GM23248 (cell line): ENCODE data around the gene ATE1. TPM values are rescaled to one million over a fixed set of nuclear protein-coding genes. Genes with fewer than 3 reads are reported as not detected.
A peak's percentile ranks its signal among the peaks of the same experiment; 100 is the strongest.

Experiments
- DNase-seq: peaks from one replicate; pipeline ENCODE4 v3.0.0-alpha.2; 2015
- H2AFZ ChIP-seq: fragments of 200-600 bp; sonication (generic); 2 replicates; pipeline ENCODE4 v1.6.1; 2016; ENCODE audit warnings: antibody characterized with exemption
- H3F3A ChIP-seq: fragments of 200-600 bp; sonication (generic); 2 replicates; pipeline ENCODE4 v1.6.1; 2016; ENCODE audit warnings: mild to moderate bottlenecking, antibody characterized with exemption, mixed run types; ENCODE audit not compliant: insufficient read depth
- H3K27ac ChIP-seq: fragments of 200-600 bp; sonication (generic); 2 replicates; pipeline ENCODE4 v1.5.1; 2016; ENCODE audit warnings: mild to moderate bottlenecking
- H3K27me3 ChIP-seq: fragments of 200-600 bp; sonication (generic); replicated peaks from 2 replicates; pipeline ENCODE4 v1.6.1; 2016; ENCODE audit warnings: mild to moderate bottlenecking; ENCODE audit not compliant: insufficient read depth
- H3K36me3 ChIP-seq: fragments of 200-600 bp; sonication (generic); 2 replicates; pipeline ENCODE4 v1.6.1; 2016; ENCODE audit warnings: low read depth, mild to moderate bottlenecking
- H3K4me1 ChIP-seq: fragments of 200-600 bp; sonication (generic); 2 replicates; pipeline ENCODE4 v1.6.1; 2016; ENCODE audit warnings: mild to moderate bottlenecking; ENCODE audit not compliant: insufficient read depth
- H3K4me2 ChIP-seq: fragments of 200-600 bp; sonication (generic); one replicate; pipeline ENCODE4 v1.6.1; 2016; ENCODE audit warnings: mild to moderate bottlenecking; ENCODE audit not compliant: unreplicated experiment
- H3K4me3 ChIP-seq: fragments of 200-600 bp; sonication (generic); 2 replicates; pipeline ENCODE4 v1.5.1; 2016; ENCODE audit warnings: mild to moderate bottlenecking
- H3K79me2 ChIP-seq: fragments of 200-600 bp; sonication (generic); 2 replicates; pipeline ENCODE4 v1.6.1; 2016; ENCODE audit warnings: mild to moderate bottlenecking; ENCODE audit not compliant: insufficient read depth
- H3K9ac ChIP-seq: fragments of 200-600 bp; sonication (generic); 2 replicates; pipeline ENCODE4 v1.6.1; 2016; ENCODE audit warnings: mild to moderate bottlenecking
- H3K9me2 ChIP-seq: fragments of 200-600 bp; sonication (generic); 2 replicates; pipeline ENCODE4 v1.6.1; 2016; ENCODE audit warnings: mixed run types, mild to moderate bottlenecking, moderate library complexity; ENCODE audit not compliant: insufficient read depth
- H3K9me3 ChIP-seq: fragments of 200-600 bp; sonication (generic); one replicate; pipeline ENCODE4 v1.6.1; 2017; ENCODE audit warnings: low read depth
- H4K20me1 ChIP-seq: fragments of 200-600 bp; sonication (generic); 2 replicates; pipeline ENCODE4 v1.6.0; 2016; ENCODE audit not compliant: insufficient read depth
- EZH2 ChIP-seq: fragments of 200-600 bp; sonication (generic); IDR thresholded peaks from 2 replicates; pipeline ENCODE4 v1.6.1; 2018; ENCODE audit warnings: antibody characterized with exemption, mild to moderate bottlenecking; ENCODE audit not compliant: insufficient read depth, poor library complexity, severe bottlenecking
- EZH2phosphoT487 ChIP-seq: fragments of 200-600 bp; sonication (generic); IDR thresholded peaks from 2 replicates; pipeline ENCODE4 v1.6.1; 2018; ENCODE audit warnings: antibody characterized with exemption, moderate library complexity, mild to moderate bottlenecking, low read depth; ENCODE audit not compliant: insufficient read depth
- WGBS, 2 experiments: methylation state at CpG; one replicate each; pipeline ENCODE4 v1.1.6; 2015 to 2017; ENCODE audit warnings: low lambda C conversion rate in 2 of 2, low coverage in 1 of 2; ENCODE audit errors: missing lambda C conversion rate in 2 of 2; 5-methylcytosine and 5-hydroxymethylcytosine counted together
- in situ Hi-C: fragments of 300-500 bp; cut with MboI; formaldehyde crosslinking; loops from 2 replicates; pipeline ENCODE4 v1.15.0; 2020
- polyA plus RNA-seq: library from polyadenylated mRNA; unstranded; fragments of >200 nt; fragmentation: Nextera tagmentation; extraction: Ambion mirVana; gene quantifications from 2 replicates; pipeline ENCODE4 v1.2.1, GENCODE V29; 2016
- total RNA-seq: library from RNA; depleted of rRNA; stranded (reverse); fragments of >200 nt; shearing (Covaris generic); gene quantifications from 2 replicates; pipeline ENCODE4 v1.2.3, GENCODE V29; 2014

The ATE1 gene
- total and polyA plus RNA-seq, 2 experiments from 2014 or later, result 14.8 to 19.1 TPM

- 2 to 9% methylated on average over 10 to 17 of the region's 20 CpGs for WGBS, 2 experiments
- in situ Hi-C loops, result no loop called here
These were observed 675 bp upstream of the ATE1 start for GRCh38 chr10:121928528-121928884.

GRCh38 chr10:121927318-121927840, 452 bp downstream of the ATE1 start:
- H4K20me1 ChIP-seq, result no peaks in the 10 kb centered on the region
- peak overlapping the region; percentile 96 for H3K9ac ChIP-seq
- no peak for TF ChIP-seq EZH2phosphoT487
- no peak for TF ChIP-seq EZH2
- peak; percentile 85 for DNase-seq
- H2AFZ ChIP-seq, result peak overlapping the region; percentile 95
- H3F3A ChIP-seq, result peaks cover 11% of the 10 kb centered on the region
- in situ Hi-C loops, result no loop called here
- WGBS, 2 experiments, result 0 to 2% methylated on average over 41 to 48 of the region's 48 CpGs
- peak overlapping the region; percentile 91 for H3K27ac ChIP-seq
- H3K4me3 ChIP-seq, result peak overlapping the region; percentile 91
- peaks cover 53% of the 10 kb centered on the region for H3K79me2 ChIP-seq
- H3K4me2 ChIP-seq, result peak overlapping the region; percentile 98
- H3K27me3 ChIP-seq, result no peaks in the 10 kb centered on the region
- H3K4me1 ChIP-seq, result peaks cover 9% of the 10 kb centered on the region
- no peaks in the 10 kb centered on the region for H3K36me3 ChIP-seq
- no peaks in the 10 kb centered on the region for H3K9me2 ChIP-seq
- no peaks in the 10 kb centered on the region for H3K9me3 ChIP-seq

More at GRCh38 chr10:121928528-121928884, 675 bp upstream of the ATE1 start:
- H3K27ac ChIP-seq, result peak overlapping the region; percentile 91
- H4K20me1 ChIP-seq, result no peaks in the 10 kb centered on the region
- no peaks in the 10 kb centered on the region for H3K9me2 ChIP-seq
- peak overlapping the region; percentile 98 for H3K4me2 ChIP-seq
- H3F3A ChIP-seq, result peaks cover 11% of the 10 kb centered on the region
- no peaks in the 10 kb centered on the region for H3K9me3 ChIP-seq
- peak overlapping the region; percentile 96 for H3K9ac ChIP-seq
- H3K79me2 ChIP-seq, result peaks cover 42% of the 10 kb centered on the region
- no peaks in the 10 kb centered on the region for H3K27me3 ChIP-seq
- TF ChIP-seq EZH2phosphoT487, result no peak
- TF ChIP-seq EZH2, result no peak
- H2AFZ ChIP-seq, result peak overlapping the region; percentile 95
- H3K36me3 ChIP-seq, result no peaks in the 10 kb centered on the region
- H3K4me1 ChIP-seq, result peaks cover 9% of the 10 kb centered on the region
- peak overlapping the region; percentile 91 for H3K4me3 ChIP-seq
- DNase-seq, result peak; percentile 60

DNA sequence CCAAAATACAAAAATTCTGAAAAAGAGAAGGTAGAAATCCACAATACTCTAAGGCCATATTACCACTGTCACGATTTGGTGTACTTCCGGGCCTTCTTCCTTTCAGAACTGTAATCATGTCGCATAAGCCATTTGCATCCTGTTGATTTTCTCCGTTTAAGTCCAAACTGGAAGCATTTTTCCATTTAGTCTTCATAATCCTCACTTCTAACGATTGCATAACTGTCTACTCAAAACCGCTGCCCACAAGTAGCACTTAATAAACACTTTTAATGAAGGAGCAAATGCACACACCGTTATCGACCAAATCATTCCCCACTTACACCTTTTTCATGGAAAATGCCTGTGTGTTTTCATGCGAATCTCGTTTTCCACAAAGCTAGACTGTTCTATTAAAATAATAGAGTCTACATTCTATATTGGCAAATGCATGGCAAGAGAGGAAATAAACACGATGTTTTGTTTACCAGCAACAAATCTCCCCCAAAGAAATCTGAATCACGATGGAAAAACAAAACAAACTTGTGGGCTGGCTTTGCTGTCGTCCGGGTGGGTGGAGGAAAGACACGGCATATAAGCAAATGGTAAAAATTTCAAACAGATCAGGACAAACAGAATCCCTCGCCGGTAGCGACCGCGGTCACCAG, 1.0 kb downstream of the ATE1 start:
- Histone ChIP-seq H3K27ac (peak overlapping the region; percentile 91), H3K4me2 (peak overlapping the region; percentile 98), H3K27me3 (no peaks in the 10 kb centered on the region), H4K20me1 (no peaks in the 10 kb centered on the region), H3K4me3 (peak overlapping the region; percentile 91), H3K9ac (peak overlapping the region; percentile 96), H3K79me2 (peaks cover 59% of the 10 kb centered on the region), H3K36me3 (no peaks in the 10 kb centered on the region), H3K4me1 (peaks cover 9% of the 10 kb centered on the region), H2AFZ (peak overlapping the region; percentile 95), H3F3A (peaks cover 11% of the 10 kb centered on the region), H3K9me3 (no peaks in the 10 kb centered on the region), H3K9me2 (no peaks in the 10 kb centered on the region)
- no peak for TF ChIP-seq EZH2
- no peak for TF ChIP-seq EZH2phosphoT487
- WGBS, 2 experiments, result 2 to 3% methylated on average over 20 of the region's 20 CpGs
- in situ Hi-C loops, result no loop called here
- DNase-seq, result peak; percentile 53

DNA sequence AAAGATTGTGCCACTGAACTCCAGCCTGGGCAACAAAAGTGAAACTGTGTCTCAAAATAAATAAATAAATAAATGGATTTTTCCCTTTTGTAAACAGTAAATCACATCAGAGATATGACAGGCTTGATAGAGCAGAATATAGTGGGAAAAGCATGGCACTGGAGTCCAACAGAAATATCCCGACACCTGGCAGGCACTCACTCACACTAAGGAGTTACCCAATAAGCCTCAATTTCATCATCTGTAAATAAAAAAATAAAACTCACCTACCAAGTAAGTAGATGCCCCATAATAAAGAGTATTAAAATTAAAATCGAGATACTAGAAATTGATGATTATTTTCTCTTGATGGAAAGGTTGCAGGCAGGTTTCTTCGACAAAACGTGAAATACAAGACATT, 1.7 kb downstream of the ATE1 start:
- H3K9ac ChIP-seq, result peak overlapping the region; percentile 96

More for the DNA sequence above, 1.7 kb downstream of the ATE1 start:
- H2AFZ ChIP-seq, result peak overlapping the region; percentile 95
- peak overlapping the region; percentile 91 for H3K4me3 ChIP-seq
- peaks cover 11% of the 10 kb centered on the region for H3F3A ChIP-seq
- peak overlapping the region; percentile 91 for H3K27ac ChIP-seq
- H4K20me1 ChIP-seq, result no peaks in the 10 kb centered on the region
- in situ Hi-C loops, result no loop called here
- H3K27me3 ChIP-seq, result no peaks in the 10 kb centered on the region
- peak overlapping the region; percentile 98 for H3K4me2 ChIP-seq
- H3K36me3 ChIP-seq, result no peaks in the 10 kb centered on the region
- H3K4me1 ChIP-seq, result peaks cover 9% of the 10 kb centered on the region
- peaks cover 61% of the 10 kb centered on the region for H3K79me2 ChIP-seq
- WGBS, 2 experiments, result 48 to 50% methylated on average over 4 of the region's 4 CpGs
- TF ChIP-seq EZH2 (no peak), EZH2phosphoT487 (no peak)
- H3K9me3 ChIP-seq, result no peaks in the 10 kb centered on the region
- peak; percentile 20 for DNase-seq
- no peaks in the 10 kb centered on the region for H3K9me2 ChIP-seq
